Measurements from ENCODE around the gene CDH13. TPM values are rescaled to one million over a fixed set of nuclear protein-coding genes. Genes with fewer than 3 reads are reported as not detected.

The CDH13 gene
- total and polyA plus RNA-seq, 2 experiments from 2014 or later: 1.6 to 4.4 TPM

- no peaks in the 10 kb centered on the region; the same call in 2 of the 3 replicates for H3K9me3 Mint-ChIP-seq
- Histone ChIP-seq H3K27me3 (ENCODE audit: insufficient read depth) (no peaks in the 10 kb centered on the region), H3K79me2 (replicated peaks; ENCODE audit: insufficient read depth) (no peaks in the 10 kb centered on the region), H2AFZ (no peak overlapping the region), H3F3A (replicated peaks; ENCODE audit: low read depth) (no peaks in the 10 kb centered on the region), H3K4me2 (no peak overlapping the region), H3K9me2 (ENCODE audit: insufficient read depth) (0 out of 2 replicates have a peak, but pooled peaks cover 6% of the 10 kb centered on the region), H3K27ac (ENCODE audit: low read depth) (no peak overlapping the region), H4K20me1 (replicated peaks; ENCODE audit: insufficient read depth) (no peaks in the 10 kb centered on the region), H3K4me1 (ENCODE audit: insufficient read depth) (no peaks in the 10 kb centered on the region), H3K4me3 (no peak overlapping the region), H3K36me3 (ENCODE audit: insufficient read depth) (no peaks in the 10 kb centered on the region)
- ATAC-seq (no peak), DNase-seq (ENCODE audit: low spot score) (no peak)
- H3K27ac Mint-ChIP-seq: no peak overlapping the region
- H3K4me1 Mint-ChIP-seq: peaks cover 4% of the 10 kb centered on the region; the same call in 1 of the 3 replicates
- peaks cover 3% of the 10 kb centered on the region for H3K27me3 Mint-ChIP-seq (ENCODE audit: insufficient read depth, low read depth, poor library complexity)
- TF ChIP-seq ZNF114 (CRISPR knock-in tag; IDR thresholded peaks at IDR 0.05) (no peak), STAT1 (IDR thresholded peaks at IDR 0.05; ENCODE audit: unreplicated experiment) (no peak), ZNF331 (CRISPR knock-in tag; IDR thresholded peaks at IDR 0.05; ENCODE audit: low read depth) (no peak)
- H3K4me3 Mint-ChIP-seq: no peak overlapping the region
- no peaks in the 10 kb centered on the region for H3K36me3 Mint-ChIP-seq (ENCODE audit: low read depth)
Measured at GRCh38 chr16:83005653-83006160, 378.9 kb downstream of the CDH13 start.

GRCh38 chr16:83010776-83011720 lies 384.3 kb downstream of the CDH13 start:
- DNase-seq (ENCODE audit: low spot score) (no peak), ATAC-seq (no peak)
- Mint-ChIP-seq H3K27me3 (ENCODE audit: insufficient read depth, low read depth, poor library complexity) (peaks cover 1% of the 10 kb centered on the region), H3K36me3 (ENCODE audit: low read depth) (no peaks in the 10 kb centered on the region), H3K4me3 (no peak overlapping the region), H3K9me3 (no peaks in the 10 kb centered on the region), H3K27ac (no peak overlapping the region), H3K4me1 (no peaks in the 10 kb centered on the region)
- no peaks in the 10 kb centered on the region for H3K27me3 ChIP-seq (ENCODE audit: insufficient read depth)
- H3K4me3 ChIP-seq: no peak overlapping the region
- H2AFZ ChIP-seq: no peak overlapping the region
- H3K4me1 ChIP-seq (ENCODE audit: insufficient read depth): no peaks in the 10 kb centered on the region
- H4K20me1 ChIP-seq (replicated peaks; ENCODE audit: insufficient read depth): no peaks in the 10 kb centered on the region
- H3K9me2 ChIP-seq (ENCODE audit: insufficient read depth): 0 out of 2 replicates have a peak, but pooled peaks cover 3% of the 10 kb centered on the region
- no peaks in the 10 kb centered on the region for H3K36me3 ChIP-seq (ENCODE audit: insufficient read depth)
- no peak overlapping the region for H3K4me2 ChIP-seq
- H3K79me2 ChIP-seq (replicated peaks; ENCODE audit: insufficient read depth): no peaks in the 10 kb centered on the region
- H3F3A ChIP-seq (replicated peaks; ENCODE audit: low read depth): no peaks in the 10 kb centered on the region
- H3K27ac ChIP-seq (ENCODE audit: low read depth): no peak overlapping the region
- TF ChIP-seq JUNB (IDR thresholded peaks at IDR 0.05; ENCODE audit: unreplicated experiment): no peak
- no peak for TF ChIP-seq ZNF462 (CRISPR knock-in tag; IDR thresholded peaks at IDR 0.05)
- TF ChIP-seq ZNF114 (CRISPR knock-in tag; IDR thresholded peaks at IDR 0.05): no peak
- TF ChIP-seq, protein P1, sequence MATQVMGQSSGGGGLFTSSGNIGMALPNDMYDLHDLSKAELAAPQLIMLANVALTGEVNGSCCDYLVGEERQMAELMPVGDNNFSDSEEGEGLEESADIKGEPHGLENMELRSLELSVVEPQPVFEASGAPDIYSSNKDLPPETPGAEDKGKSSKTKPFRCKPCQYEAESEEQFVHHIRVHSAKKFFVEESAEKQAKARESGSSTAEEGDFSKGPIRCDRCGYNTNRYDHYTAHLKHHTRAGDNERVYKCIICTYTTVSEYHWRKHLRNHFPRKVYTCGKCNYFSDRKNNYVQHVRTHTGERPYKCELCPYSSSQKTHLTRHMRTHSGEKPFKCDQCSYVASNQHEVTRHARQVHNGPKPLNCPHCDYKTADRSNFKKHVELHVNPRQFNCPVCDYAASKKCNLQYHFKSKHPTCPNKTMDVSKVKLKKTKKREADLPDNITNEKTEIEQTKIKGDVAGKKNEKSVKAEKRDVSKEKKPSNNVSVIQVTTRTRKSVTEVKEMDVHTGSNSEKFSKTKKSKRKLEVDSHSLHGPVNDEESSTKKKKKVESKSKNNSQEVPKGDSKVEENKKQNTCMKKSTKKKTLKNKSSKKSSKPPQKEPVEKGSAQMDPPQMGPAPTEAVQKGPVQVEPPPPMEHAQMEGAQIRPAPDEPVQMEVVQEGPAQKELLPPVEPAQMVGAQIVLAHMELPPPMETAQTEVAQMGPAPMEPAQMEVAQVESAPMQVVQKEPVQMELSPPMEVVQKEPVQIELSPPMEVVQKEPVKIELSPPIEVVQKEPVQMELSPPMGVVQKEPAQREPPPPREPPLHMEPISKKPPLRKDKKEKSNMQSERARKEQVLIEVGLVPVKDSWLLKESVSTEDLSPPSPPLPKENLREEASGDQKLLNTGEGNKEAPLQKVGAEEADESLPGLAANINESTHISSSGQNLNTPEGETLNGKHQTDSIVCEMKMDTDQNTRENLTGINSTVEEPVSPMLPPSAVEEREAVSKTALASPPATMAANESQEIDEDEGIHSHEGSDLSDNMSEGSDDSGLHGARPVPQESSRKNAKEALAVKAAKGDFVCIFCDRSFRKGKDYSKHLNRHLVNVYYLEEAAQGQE (IDR thresholded peaks at IDR 0.05; ENCODE audit: unreplicated experiment): no peak
- no peak for TF ChIP-seq ZNF331 (CRISPR knock-in tag; IDR thresholded peaks at IDR 0.05; ENCODE audit: low read depth)
- TF ChIP-seq EZH2phosphoT487 (IDR thresholded peaks at IDR 0.05; ENCODE audit: unreplicated experiment): no peak
- TF ChIP-seq STAT1 (IDR thresholded peaks at IDR 0.05; ENCODE audit: unreplicated experiment): no peak
- no peak for TF ChIP-seq CREB1 (CRISPR knock-in tag; IDR thresholded peaks at IDR 0.05; ENCODE audit: low read depth)
- TF ChIP-seq EZH2 (IDR thresholded peaks at IDR 0.05; ENCODE audit: low read depth, unreplicated experiment): no peak
- no peak for TF ChIP-seq NANOG (IDR thresholded peaks at IDR 0.05; ENCODE audit: borderline replicate concordance)

Measured in GM23338 (cell line).